ENCODE measurements around the gene PDHX.

DNA sequence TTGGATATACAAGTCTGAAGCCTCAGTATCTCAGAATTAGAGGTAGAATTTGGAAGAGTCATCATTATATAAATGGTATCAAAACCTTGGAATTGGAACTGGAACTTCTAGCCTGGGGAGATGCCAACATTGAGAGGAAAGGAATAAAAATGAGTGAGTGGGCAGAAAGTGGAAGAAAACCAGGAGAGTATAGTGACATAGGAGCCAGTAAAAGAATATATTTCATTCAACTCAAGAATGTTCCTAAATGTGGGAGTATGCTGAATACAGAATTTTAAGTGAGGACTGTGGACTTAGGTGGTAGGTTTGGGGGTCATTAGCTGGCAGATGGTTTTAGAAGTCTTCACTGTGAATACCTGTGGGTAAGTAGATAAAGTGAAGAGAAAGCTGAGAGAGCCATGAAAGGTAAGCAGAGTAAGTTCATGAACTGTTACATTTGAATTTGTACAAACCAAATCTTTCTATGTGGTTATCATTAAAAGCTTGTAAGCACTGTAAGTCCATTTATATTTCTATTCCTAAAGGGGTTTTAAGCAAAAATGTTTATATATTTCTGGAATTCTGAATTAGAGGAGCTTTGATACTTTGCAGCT is 60.2 kb downstream of the PDHX start:
- no peak for TF ChIP-seq POLR2A (IDR thresholded peaks at IDR 0.05; ENCODE audit: low read depth, low read length)
- TF ChIP-seq, protein P1, sequence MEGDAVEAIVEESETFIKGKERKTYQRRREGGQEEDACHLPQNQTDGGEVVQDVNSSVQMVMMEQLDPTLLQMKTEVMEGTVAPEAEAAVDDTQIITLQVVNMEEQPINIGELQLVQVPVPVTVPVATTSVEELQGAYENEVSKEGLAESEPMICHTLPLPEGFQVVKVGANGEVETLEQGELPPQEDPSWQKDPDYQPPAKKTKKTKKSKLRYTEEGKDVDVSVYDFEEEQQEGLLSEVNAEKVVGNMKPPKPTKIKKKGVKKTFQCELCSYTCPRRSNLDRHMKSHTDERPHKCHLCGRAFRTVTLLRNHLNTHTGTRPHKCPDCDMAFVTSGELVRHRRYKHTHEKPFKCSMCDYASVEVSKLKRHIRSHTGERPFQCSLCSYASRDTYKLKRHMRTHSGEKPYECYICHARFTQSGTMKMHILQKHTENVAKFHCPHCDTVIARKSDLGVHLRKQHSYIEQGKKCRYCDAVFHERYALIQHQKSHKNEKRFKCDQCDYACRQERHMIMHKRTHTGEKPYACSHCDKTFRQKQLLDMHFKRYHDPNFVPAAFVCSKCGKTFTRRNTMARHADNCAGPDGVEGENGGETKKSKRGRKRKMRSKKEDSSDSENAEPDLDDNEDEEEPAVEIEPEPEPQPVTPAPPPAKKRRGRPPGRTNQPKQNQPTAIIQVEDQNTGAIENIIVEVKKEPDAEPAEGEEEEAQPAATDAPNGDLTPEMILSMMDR (conservative IDR thresholded peaks at IDR 0.05; ENCODE audit: low read depth, low read length), result no peak
